MM.1S (cell line): ENCODE results near the gene CD300E.
"Not testable (repeated sequence)": the region's sequence is repeated elsewhere in the genome, so short reads cannot be mapped to it uniquely, and the experiment has no call there.

Experiments used
- DNase-seq: peaks from one replicate; pipeline ENCODE4 v3.0.0-alpha.2; 2015
- H2AFZ ChIP-seq: fragments of 300-600 bp; sonication (generic); 2 replicates; pipeline ENCODE4 v1.6.0; 2016; ENCODE audit warnings: antibody characterized with exemption, low read length
- H3F3A ChIP-seq: fragments of 300-600 bp; sonication (generic); 2 replicates; pipeline ENCODE4 v1.6.1; 2016; ENCODE audit warnings: mild to moderate bottlenecking, antibody characterized with exemption, low read length, moderate library complexity, mixed read lengths; ENCODE audit not compliant: insufficient read depth
- H3K27ac ChIP-seq: fragments of 300-600 bp; sonication (generic); 2 replicates; pipeline ENCODE4 v1.5.1; 2016; ENCODE audit warnings: mild to moderate bottlenecking, low read length
- H3K27me3 ChIP-seq: fragments of 300-600 bp; sonication (generic); replicated peaks from 2 replicates; pipeline ENCODE4 v1.6.0; 2016; ENCODE audit warnings: low read length; ENCODE audit not compliant: insufficient read depth
- H3K36me3 ChIP-seq: fragments of 300-600 bp; sonication (generic); replicated peaks from 2 replicates; pipeline ENCODE4 v1.6.1; 2016; ENCODE audit warnings: mild to moderate bottlenecking, low read length, mixed read lengths; ENCODE audit not compliant: insufficient read depth
- H3K4me1 ChIP-seq: fragments of 300-600 bp; sonication (generic); 2 replicates; pipeline ENCODE4 v1.6.1; 2016; ENCODE audit warnings: low read length, mixed read lengths
- H3K4me2 ChIP-seq: fragments of 300-600 bp; sonication (generic); 2 replicates; pipeline ENCODE4 v1.6.0; 2016; ENCODE audit warnings: low read depth, low read length
- H3K4me3 ChIP-seq: fragments of 300-600 bp; sonication (generic); 2 replicates; pipeline ENCODE4 v1.5.1; 2016; ENCODE audit warnings: low read length, mixed read lengths
- H3K79me2 ChIP-seq: fragments of 300-600 bp; sonication (generic); 2 replicates; pipeline ENCODE4 v1.6.1; 2016; ENCODE audit warnings: mixed run types, low read length, mixed read lengths
- H3K9ac ChIP-seq: fragments of 300-600 bp; sonication (generic); 2 replicates; pipeline ENCODE4 v1.6.1; 2016; ENCODE audit warnings: low read length, mixed read lengths
- H3K9me2 ChIP-seq: fragments of 300-600 bp; sonication (generic); replicated peaks from 2 replicates; pipeline ENCODE4 v1.6.1; 2016; ENCODE audit warnings: mild to moderate bottlenecking, low read length, mixed read lengths; ENCODE audit not compliant: insufficient read depth
- H3K9me3 ChIP-seq: fragments of 300-600 bp; sonication (generic); replicated peaks from 2 replicates; pipeline ENCODE4 v1.6.1; 2016; ENCODE audit warnings: mild to moderate bottlenecking, low read length, mixed read lengths; ENCODE audit not compliant: insufficient read depth
- H4K20me1 ChIP-seq: fragments of 300-600 bp; sonication (generic); 2 replicates; pipeline ENCODE4 v1.6.1; 2016; ENCODE audit warnings: mild to moderate bottlenecking, low read length, moderate library complexity, mixed read lengths; ENCODE audit not compliant: insufficient read depth
- CTCF ChIP-seq: fragments of 300-600 bp; sonication (generic); IDR thresholded peaks from 2 replicates; pipeline ENCODE4 v1.5.1; 2016; ENCODE audit warnings: antibody characterized with exemption, low read length, mixed read lengths
- EZH2 ChIP-seq: fragments of 300-600 bp; sonication (generic); optimal IDR thresholded peaks from 2 replicates; pipeline ENCODE3; 2017; ENCODE audit warnings: low read depth, mild to moderate bottlenecking, antibody characterized with exemption, low read length, mixed read lengths
- EZH2phosphoT487 ChIP-seq: fragments of 300-600 bp; sonication (generic); IDR thresholded peaks from 2 replicates; pipeline ENCODE4 v1.6.1; 2018; ENCODE audit warnings: antibody characterized with exemption, low read length

The CD300E gene

DNA sequence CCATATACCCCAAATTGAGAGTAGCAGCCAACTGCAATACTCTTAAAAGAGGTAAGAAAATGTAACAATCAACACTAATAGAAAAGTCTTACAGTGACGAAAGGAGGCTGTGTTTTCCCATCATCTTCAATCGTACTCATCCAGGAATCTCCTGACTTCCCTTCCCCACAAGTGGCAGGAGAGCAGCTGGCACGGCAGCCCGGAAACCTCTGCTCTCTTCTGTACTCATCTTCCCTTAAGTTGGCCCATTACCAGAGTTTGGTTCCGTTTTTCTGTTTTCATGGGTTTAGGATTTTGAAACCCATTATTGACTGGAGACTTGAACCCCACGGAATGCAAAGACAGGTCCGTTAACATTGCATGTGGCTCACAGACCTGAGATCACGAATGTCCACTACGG, 44.6 kb downstream of the CD300E start:
- Histone ChIP-seq H3K9ac (no peak overlapping the region), H4K20me1 (no peaks in the 10 kb centered on the region), H3K4me1 (no peaks in the 10 kb centered on the region), H3F3A (no peaks in the 10 kb centered on the region), H3K79me2 (no peaks in the 10 kb centered on the region), H3K9me2 (no peaks in the 10 kb centered on the region), H3K9me3 (no peaks in the 10 kb centered on the region), H3K4me3 (no peak overlapping the region), H3K27me3 (peaks cover 89% of the 10 kb centered on the region), H3K4me2 (no peak overlapping the region), H2AFZ (no peak overlapping the region), H3K36me3 (no peaks in the 10 kb centered on the region), H3K27ac (no peak overlapping the region)
- TF ChIP-seq EZH2 (no peak), EZH2phosphoT487 (no peak), CTCF (no peak)
- no peak for DNase-seq

- TF ChIP-seq EZH2 (no peak), CTCF (no peak), EZH2phosphoT487 (no peak)
- Histone ChIP-seq H3K79me2 (no peaks in the 10 kb centered on the region), H2AFZ (no peak overlapping the region), H3F3A (no peaks in the 10 kb centered on the region), H3K36me3 (no peaks in the 10 kb centered on the region), H4K20me1 (no peaks in the 10 kb centered on the region), H3K4me3 (no peak overlapping the region), H3K9me2 (no peaks in the 10 kb centered on the region), H3K27me3 (peaks cover 93% of the 10 kb centered on the region), H3K9ac (no peak overlapping the region), H3K4me2 (no peak overlapping the region), H3K9me3 (no peaks in the 10 kb centered on the region), H3K4me1 (no peaks in the 10 kb centered on the region), H3K27ac (no peak overlapping the region)
- no peak for DNase-seq
Measured at GRCh38 chr17:74574489-74575142, 48.9 kb downstream of the CD300E start.

DNA sequence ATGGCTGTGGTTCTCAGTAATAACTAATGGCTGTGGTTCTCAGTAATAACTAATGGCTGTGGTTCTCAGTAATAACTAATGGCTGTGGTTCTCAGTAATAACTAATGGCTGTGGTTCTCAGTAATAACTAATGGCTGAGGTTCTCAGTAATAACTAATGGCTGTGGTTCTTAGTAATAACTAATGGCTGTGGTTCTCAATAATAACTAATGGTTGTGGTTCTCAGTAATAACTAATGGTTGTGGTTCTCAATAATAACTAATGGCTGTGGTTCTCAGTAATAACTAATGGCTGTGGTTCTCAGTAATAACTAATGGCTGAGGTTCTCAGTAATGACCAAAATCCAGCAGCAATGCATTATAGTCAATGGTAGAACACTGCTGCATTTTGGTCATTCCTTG, 49.9 kb downstream of the CD300E start:
- H4K20me1 ChIP-seq, H3K4me1 ChIP-seq, H3K9me3 ChIP-seq, DNase-seq, H3K9me2 ChIP-seq, H3K79me2 ChIP-seq, H3F3A ChIP-seq, H3K4me3 ChIP-seq, H2AFZ ChIP-seq, H3K36me3 ChIP-seq, H3K9ac ChIP-seq, H3K4me2 ChIP-seq, H3K27ac ChIP-seq: not testable (repeated sequence)
- H3K27me3 ChIP-seq, result peaks cover 86% of the 10 kb centered on the region

- H3K27me3 ChIP-seq, result peaks cover 84% of the 10 kb centered on the region
Measured at GRCh38 chr17:74573169-74573568, 50.4 kb downstream of the CD300E start.

More at GRCh38 chr17:74573169-74573568, 50.4 kb downstream of the CD300E start:
- no peaks in the 10 kb centered on the region for H3F3A ChIP-seq
- H3K79me2 ChIP-seq, result no peaks in the 10 kb centered on the region
- no peak overlapping the region for H3K4me3 ChIP-seq
- no peak overlapping the region for H3K27ac ChIP-seq
- no peaks in the 10 kb centered on the region for H4K20me1 ChIP-seq
- TF ChIP-seq EZH2phosphoT487, result no peak
- no peak for TF ChIP-seq EZH2
- no peak for TF ChIP-seq CTCF
- no peak overlapping the region for H3K9ac ChIP-seq
- H3K9me3 ChIP-seq, result no peaks in the 10 kb centered on the region
- no peaks in the 10 kb centered on the region for H3K4me1 ChIP-seq
- no peaks in the 10 kb centered on the region for H3K36me3 ChIP-seq
- H3K9me2 ChIP-seq, result no peaks in the 10 kb centered on the region
- DNase-seq, result no peak
- no peak overlapping the region for H2AFZ ChIP-seq
- H3K4me2 ChIP-seq, result no peak overlapping the region
